ENCODE results near the gene SPA17.

- no peak for TF ChIP-seq CTCF (conservative IDR thresholded peaks at IDR 0.05; ENCODE audit: low read length)
- no peak for TF ChIP-seq EZH2phosphoT487 (IDR thresholded peaks at IDR 0.05; ENCODE audit: borderline replicate concordance)
Measured at GRCh38 chr11:124725719-124726105, 52.0 kb downstream of the SPA17 start.

Data from Loucy (cell line).